Measurements from ENCODE around the gene KIAA1191. TPM values are rescaled to one million over a fixed set of nuclear protein-coding genes. Genes with fewer than 3 reads are reported as not detected.

The KIAA1191 gene
- total and polyA plus RNA-seq, 2 of the 8 experiments (the other 6 are each of a cell fraction or from before 2014, with no cell fraction given): 86.4 to 88.0 TPM

GRCh38 chr5:176391999-176392398 lies 30.4 kb upstream of the KIAA1191 start (continued):
- TF ChIP-seq EP300 (IDR thresholded peaks at IDR 0.05; ENCODE audit: borderline replicate concordance in 1 of 2, low read depth in 2 of 2, low read length in 2 of 2) (no peak), TEAD4 (IDR thresholded peaks at IDR 0.05; ENCODE audit: low read depth, low read length) (no peak), JUND (IDR thresholded peaks at IDR 0.05; ENCODE audit: low read length) (no peak), NANOG (IDR thresholded peaks at IDR 0.05; ENCODE audit: insufficient read depth, low read depth, low read length, poor library complexity, severe bottlenecking) (no peak), HDAC2 (IDR thresholded peaks at IDR 0.05; ENCODE audit: borderline replicate concordance in 1 of 2, low read depth in 2 of 2, low read length in 2 of 2) (no peak), POLR2AphosphoS5 (IDR thresholded peaks at IDR 0.05; ENCODE audit: low read depth, low read length) (no peak), ATF3 (IDR thresholded peaks at IDR 0.05; ENCODE audit: insufficient read depth, low read depth, low read length) (no peak), ASH2L (IDR thresholded peaks at IDR 0.05; ENCODE audit: low read length) (no peak), MAX (IDR thresholded peaks at IDR 0.05) (no peak), RFX5 (IDR thresholded peaks at IDR 0.05; ENCODE audit: borderline replicate concordance, low read depth, low read length) (no peak), HDAC6 (IDR thresholded peaks at IDR 0.05; ENCODE audit: low read depth, low read length) (no peak), RXRA (IDR thresholded peaks at IDR 0.05; ENCODE audit: insufficient read depth, low read depth, low read length) (no peak)
